Vagina (tissue), 2 donors: ENCODE results near the gene SNX22. TPM values are rescaled to one million over a fixed set of nuclear protein-coding genes. Genes with fewer than 3 reads are reported as not detected.

ENCODE experiments used
- DNase-seq, 2 donors: peaks; one replicate each; pipeline ENCODE4 v3.0.0-alpha.2; 2017; ENCODE audit errors: extremely low spot score in 2 of 2
- H3K27ac ChIP-seq: fragments of 200-600 bp; sonication (generic); one replicate; pipeline ENCODE4 v1.5.1; 2019
- H3K27me3 ChIP-seq: fragments of 200-600 bp; sonication (generic); one replicate; pipeline ENCODE4 v1.5.1; 2019
- H3K36me3 ChIP-seq, 2 donors: fragments of 200-600 bp; sonication (generic); one replicate each; pipeline ENCODE4 v1.5.1; 2017 to 2019
- H3K4me1 ChIP-seq: fragments of 200-600 bp; sonication (generic); one replicate; pipeline ENCODE4 v1.5.1; 2019
- H3K4me3 ChIP-seq, 2 donors: fragments of 200-600 bp; sonication (generic); 1 replicate in 1 of 2; 2 replicates in 1 of 2; pipeline ENCODE4 v1.5.1; 2016 to 2019
- H3K9me3 ChIP-seq: fragments of 200-600 bp; sonication (generic); one replicate; pipeline ENCODE4 v1.5.1; 2019
- CTCF ChIP-seq, 3 experiments: fragments of 450-650 bp in 2 of 3; fragments of 200-600 bp in 1 of 3; sonication (generic) in 1 of 3; IDR thresholded peaks; one replicate each; pipeline ENCODE4 v1.5.1; 2017 to 2019; ENCODE audit warnings: antibody characterized with exemption in 3 of 3, mild to moderate bottlenecking in 2 of 3, moderate library complexity in 2 of 3
- POLR2A ChIP-seq, 2 donors: fragments of 450-650 bp; IDR thresholded peaks; one replicate each; pipeline ENCODE4 v1.6.1; 2017; ENCODE audit warnings: antibody characterized with exemption in 2 of 2, mild to moderate bottlenecking in 2 of 2, moderate library complexity in 2 of 2
- POLR2AphosphoS5 ChIP-seq, 2 donors: sonication (generic); formaldehyde crosslinking; IDR thresholded peaks; one replicate each; pipeline ENCODE4 v1.9.0; 2017; ENCODE audit warnings: antibody characterized with exemption in 2 of 2, mild to moderate bottlenecking in 2 of 2, low read depth in 1 of 2; ENCODE audit not compliant: insufficient read depth in 1 of 2
- intact Hi-C: fragments of 100-400 bp; cut with DNase I; formaldehyde crosslinking; loops from one replicate; pipeline ENCODE4 v1.15.1; 2023
- total RNA-seq: library from RNA; depleted of rRNA; stranded (reverse); fragments of >200 nt; gene quantifications from one replicate; pipeline ENCODE4 v1.2.3, GENCODE V29; 2016

Gene SNX22
- total RNA-seq, 1 donor from 2014 or later, result not detected

- H3K27me3 ChIP-seq, result no peaks in the 10 kb centered on the region
- no peak for DNase-seq
- H3K27ac ChIP-seq, result no peak overlapping the region
- no peak overlapping the region for H3K4me3 ChIP-seq
- TF ChIP-seq CTCF (IDR thresholded peaks at IDR 0.05) (no peak), POLR2AphosphoS5 (IDR thresholded peaks at IDR 0.05; ENCODE audit: insufficient read depth in 1 of 2, low read depth in 1 of 2) (no peak)
- no peaks in the 10 kb centered on the region for H3K9me3 ChIP-seq
- H3K36me3 ChIP-seq, result peaks cover 0 to 75% of the 10 kb centered on the region in 2 donors
- intact Hi-C loops, result no loop called here
- no peaks in the 10 kb centered on the region for H3K4me1 ChIP-seq
Measured at GRCh38 chr15:64138331-64138941, 13.1 kb upstream of the SNX22 start.

- Histone ChIP-seq H3K27me3 (no peaks in the 10 kb centered on the region), H3K4me1 (no peaks in the 10 kb centered on the region), H3K4me3 (no peak overlapping the region), H3K36me3 (peaks cover 0 to 57% of the 10 kb centered on the region in 2 donors), H3K9me3 (no peaks in the 10 kb centered on the region), H3K27ac (no peak overlapping the region)
- no peak for TF ChIP-seq POLR2AphosphoS5 (IDR thresholded peaks at IDR 0.05; ENCODE audit: insufficient read depth in 1 of 2, low read depth in 1 of 2)
- TF ChIP-seq CTCF (IDR thresholded peaks at IDR 0.05), result no peak
- TF ChIP-seq POLR2A (IDR thresholded peaks at IDR 0.05), result no peak
- DNase-seq, result no peak
- intact Hi-C loops, result no loop called here
Measured at GRCh38 chr15:64141798-64142512, 9.6 kb upstream of the SNX22 start.

- no peak for DNase-seq
- intact Hi-C loops, result no loop called here
- Histone ChIP-seq H3K4me1 (no peaks in the 10 kb centered on the region), H3K9me3 (no peaks in the 10 kb centered on the region), H3K4me3 (no peak overlapping the region), H3K36me3 (peaks cover 0 to 44% of the 10 kb centered on the region in 2 donors), H3K27me3 (no peaks in the 10 kb centered on the region), H3K27ac (no peak overlapping the region)
- TF ChIP-seq POLR2AphosphoS5 (IDR thresholded peaks at IDR 0.05; ENCODE audit: insufficient read depth in 1 of 2, low read depth in 1 of 2) (no peak), CTCF (IDR thresholded peaks at IDR 0.05) (no peak), POLR2A (IDR thresholded peaks at IDR 0.05) (no peak)
Measured at GRCh38 chr15:64143276-64143675, 8.3 kb upstream of the SNX22 start.

- no peaks in the 10 kb centered on the region for H3K27me3 ChIP-seq
- no peaks in the 10 kb centered on the region for H3K4me1 ChIP-seq
- H3K9me3 ChIP-seq, result no peaks in the 10 kb centered on the region
- peaks cover 0 to 38% of the 10 kb centered on the region in 2 donors for H3K36me3 ChIP-seq
- no peak overlapping the region for H3K4me3 ChIP-seq
- DNase-seq, result no peak
- intact Hi-C loops, result no loop called here
- TF ChIP-seq POLR2A (IDR thresholded peaks at IDR 0.05) (no peak), CTCF (IDR thresholded peaks at IDR 0.05) (no peak), POLR2AphosphoS5 (IDR thresholded peaks at IDR 0.05; ENCODE audit: insufficient read depth in 1 of 2, low read depth in 1 of 2) (no peak)
- no peak overlapping the region for H3K27ac ChIP-seq
Measured at GRCh38 chr15:64144192-64144564, 7.4 kb upstream of the SNX22 start.
